Measurements from ENCODE around the gene GPR107.

Gene GPR107

GRCh38 chr9:130185017-130185416 is 131.3 kb downstream of the GPR107 start:
- no peak for DNase-seq (ENCODE audit: low spot score)

GRCh38 chr9:130185490-130186031 is 131.9 kb downstream of the GPR107 start:
- DNase-seq (ENCODE audit: low spot score) = no peak

- DNase-seq (ENCODE audit: low spot score) = no peak
These were observed 132.3 kb downstream of the GPR107 start for GRCh38 chr9:130186051-130186450.

GRCh38 chr9:130186839-130187522 is 133.3 kb downstream of the GPR107 start:
- no peak for DNase-seq (ENCODE audit: low spot score)

- DNase-seq (ENCODE audit: low spot score) = no peak
These were observed 133.8 kb downstream of the GPR107 start for GRCh38 chr9:130187523-130187846.

- no peak for DNase-seq (ENCODE audit: low spot score)
These were observed 135.3 kb downstream of the GPR107 start for GRCh38 chr9:130188860-130189481.

All from CD4-positive, alpha-beta T cell treated with Interleukin-6 at 100 ng/mL for 8 hours (primary cell).